DMS 273 (cell line): ENCODE measurements around the gene IFT27.
"Not testable (repeated sequence)": the region's sequence is repeated elsewhere in the genome, so short reads cannot be mapped to it uniquely, and the experiment has no call there.

Source experiments
- DNase-seq: peaks from one replicate; lab custom pipeline; 2025; ENCODE audit not compliant: unreplicated experiment; lab: John Stamatoyannopoulos, UW

IFT27 gene

DNA sequence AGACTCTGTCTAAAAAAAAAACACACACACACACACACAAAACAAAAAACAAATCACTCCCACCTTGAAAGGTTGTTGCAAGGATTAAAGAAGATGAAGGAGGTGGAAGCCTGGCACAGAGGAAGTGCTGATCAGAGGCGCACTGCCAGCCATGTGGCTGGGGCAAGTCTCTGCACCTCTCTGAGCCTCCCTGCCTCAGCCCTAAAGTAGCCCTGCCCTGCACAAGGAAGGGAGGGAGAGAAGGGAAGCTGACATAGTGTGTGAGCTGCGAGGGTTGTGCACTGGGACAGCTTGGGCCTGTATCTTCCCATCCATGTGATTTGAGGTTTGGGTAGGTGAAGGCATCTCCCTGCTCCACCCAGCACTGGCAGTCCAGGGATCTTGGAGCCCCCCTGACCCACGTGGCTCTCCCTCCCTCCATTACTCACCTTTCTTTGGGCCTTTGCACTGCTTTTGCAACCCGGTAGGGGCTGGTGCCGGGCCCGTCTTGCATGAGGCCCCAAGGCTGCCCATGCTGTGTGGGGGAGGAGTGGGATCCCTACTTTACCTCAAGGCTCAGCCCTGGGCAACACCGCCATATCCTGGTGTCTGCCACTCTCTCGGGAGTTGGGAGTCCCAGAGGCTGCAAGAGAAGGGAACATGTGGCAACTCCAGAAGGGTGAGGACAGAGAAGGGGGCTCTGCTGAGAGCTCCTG is 30.5 kb downstream of the IFT27 start:
- DNase-seq = no peak

GRCh38 chr22:36744791-36745190 is 31.1 kb downstream of the IFT27 start:
- DNase-seq = no peak

DNA sequence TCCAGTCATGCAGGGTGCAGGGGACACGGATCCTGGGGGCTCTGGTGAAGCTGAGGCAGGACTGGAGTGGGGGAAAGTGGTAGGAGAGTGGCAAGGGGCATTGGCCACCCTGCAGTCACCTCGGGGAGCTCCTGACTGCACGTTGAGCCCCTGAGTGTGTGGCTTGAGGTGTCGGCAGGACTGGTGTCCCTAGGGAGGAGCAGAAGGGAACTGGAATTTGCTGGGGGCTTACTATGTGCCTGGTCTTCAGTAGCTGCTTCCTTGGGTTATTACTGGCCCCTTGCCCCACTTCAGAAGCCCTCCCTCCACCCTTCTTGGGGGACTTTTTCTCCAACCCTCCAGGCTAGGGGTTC is 31.5 kb downstream of the IFT27 start:
- no peak for DNase-seq

- DNase-seq = no peak
Observed at GRCh38 chr22:36743591-36744412, 32.1 kb downstream of the IFT27 start.

DNA sequence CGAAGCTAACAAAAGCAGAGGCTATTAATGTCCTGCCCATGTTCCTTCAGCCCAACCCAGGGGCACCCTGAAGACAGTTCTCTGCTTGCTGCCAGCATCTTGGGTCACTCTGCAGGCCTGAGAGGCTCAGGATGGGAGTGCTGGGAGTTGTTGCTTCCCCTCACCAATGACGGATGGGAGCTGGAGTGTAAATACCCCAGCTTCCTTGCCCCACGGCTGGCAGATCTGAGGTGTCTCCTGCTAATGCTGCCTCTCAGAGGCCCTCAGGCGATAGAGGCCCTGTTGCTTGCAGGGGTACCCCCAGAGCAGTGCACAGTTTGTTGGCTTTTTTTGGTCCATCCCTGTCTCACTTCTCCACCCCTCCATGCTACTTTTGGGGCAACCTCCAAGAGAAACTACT is 32.9 kb downstream of the IFT27 start:
- DNase-seq = no peak

DNA sequence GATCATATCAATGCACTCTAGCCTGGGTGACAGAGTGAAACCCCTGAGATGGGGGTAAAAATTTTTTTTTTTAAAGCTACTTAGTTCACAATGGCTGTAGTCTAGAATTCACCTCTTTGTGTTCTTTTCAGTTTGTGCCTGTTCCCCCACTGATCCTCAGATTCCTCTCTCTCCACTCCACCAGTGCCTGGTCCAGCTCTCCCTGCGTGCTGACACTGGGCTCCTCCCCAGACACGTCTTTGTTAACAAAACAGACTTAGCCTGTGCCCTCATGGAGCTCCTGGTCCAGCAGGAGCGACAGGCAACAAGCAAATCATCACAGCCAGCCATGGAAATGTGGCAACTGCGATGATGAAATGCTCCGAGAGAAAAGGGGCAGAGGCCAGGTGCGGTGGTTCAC is 34.0 kb downstream of the IFT27 start:
- DNase-seq = no peak

- DNase-seq = peak; percentile 42
Observed at GRCh38 chr22:36741204-36741793, 34.6 kb downstream of the IFT27 start.

DNA sequence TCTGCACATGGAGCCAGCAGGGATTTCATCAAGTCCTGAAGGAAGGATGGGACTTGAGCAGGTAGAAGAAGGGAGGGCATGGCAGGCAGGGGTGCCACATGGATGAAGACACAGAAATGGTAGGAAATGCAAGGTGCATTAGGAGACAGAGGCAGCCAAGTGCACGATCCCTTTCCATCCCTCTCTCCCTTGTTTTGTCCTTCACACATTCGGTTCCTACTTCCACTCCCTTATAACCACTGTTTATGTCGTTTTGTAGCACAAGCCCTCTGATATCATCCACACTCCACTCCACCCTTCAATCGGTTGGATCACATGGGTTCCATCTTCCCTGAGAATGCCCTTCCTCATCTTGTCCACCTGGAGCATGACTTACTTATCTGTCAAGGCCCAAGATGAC is 35.2 kb downstream of the IFT27 start:
- DNase-seq = no peak

GRCh38 chr22:36739185-36739584 is 36.7 kb downstream of the IFT27 start:
- no peak for DNase-seq

- no peak for DNase-seq
Observed at GRCh38 chr22:36738416-36739020, 37.4 kb downstream of the IFT27 start.

- no peak for DNase-seq
Observed at GRCh38 chr22:36737776-36738175, 38.1 kb downstream of the IFT27 start.

DNA sequence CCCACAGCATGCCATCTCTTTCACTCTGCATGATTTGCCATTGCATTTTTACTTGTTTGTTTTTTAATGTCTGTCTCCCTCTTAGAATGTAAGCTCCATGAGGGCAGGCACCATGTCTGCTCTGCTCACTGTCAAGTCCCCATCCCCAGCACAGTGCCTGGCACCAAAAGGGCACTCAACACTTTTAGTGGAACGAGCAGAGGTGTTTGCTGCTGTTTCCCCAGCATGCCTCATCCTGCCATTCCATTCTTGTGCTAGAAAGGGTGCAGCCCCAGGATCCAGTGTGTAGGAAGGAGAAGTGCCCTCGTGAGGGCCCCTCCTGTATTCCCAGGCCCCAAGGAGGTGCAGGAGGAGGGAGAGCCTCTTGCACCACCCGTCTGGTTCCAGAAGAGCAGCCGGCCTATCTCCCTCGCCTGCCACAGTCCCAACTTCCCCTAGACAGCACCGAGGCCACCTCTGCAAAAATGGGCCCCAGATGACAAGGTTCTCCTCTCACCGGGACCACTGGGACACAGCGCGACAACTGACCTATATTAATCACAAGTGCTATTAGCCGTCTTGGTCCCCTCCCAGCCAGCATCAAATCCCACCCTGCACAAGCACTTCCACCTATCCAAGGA is 39.1 kb downstream of the IFT27 start:
- DNase-seq = no peak

- DNase-seq = no peak
Observed at GRCh38 chr22:36734171-36735058, 41.5 kb downstream of the IFT27 start.

- DNase-seq = no peak
Observed at GRCh38 chr22:36733271-36733670, 42.6 kb downstream of the IFT27 start.

- no peak for DNase-seq
Observed at GRCh38 chr22:36732609-36733008, 43.3 kb downstream of the IFT27 start.

GRCh38 chr22:36731916-36732315 is 44.0 kb downstream of the IFT27 start:
- DNase-seq = no peak

DNA sequence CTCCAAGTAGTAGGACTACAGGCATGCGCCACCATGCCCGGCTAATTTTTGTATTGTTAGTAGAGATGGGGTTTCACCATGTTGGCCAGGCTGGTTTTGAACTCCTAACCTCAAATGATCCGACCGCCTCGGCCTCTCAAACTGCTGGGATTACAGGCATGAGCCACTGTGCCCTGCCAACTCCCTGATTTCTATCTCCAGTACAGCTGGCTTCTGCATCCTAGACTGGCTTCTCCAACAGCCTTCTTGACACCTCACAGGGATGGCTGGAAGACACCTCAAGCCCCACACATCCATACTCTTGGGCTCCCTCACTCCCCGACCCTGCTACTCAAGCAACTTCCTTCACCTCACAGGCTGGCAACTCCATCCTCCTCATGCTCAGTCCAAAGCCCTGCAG is 44.6 kb downstream of the IFT27 start:
- DNase-seq = not testable (repeated sequence)

DNA sequence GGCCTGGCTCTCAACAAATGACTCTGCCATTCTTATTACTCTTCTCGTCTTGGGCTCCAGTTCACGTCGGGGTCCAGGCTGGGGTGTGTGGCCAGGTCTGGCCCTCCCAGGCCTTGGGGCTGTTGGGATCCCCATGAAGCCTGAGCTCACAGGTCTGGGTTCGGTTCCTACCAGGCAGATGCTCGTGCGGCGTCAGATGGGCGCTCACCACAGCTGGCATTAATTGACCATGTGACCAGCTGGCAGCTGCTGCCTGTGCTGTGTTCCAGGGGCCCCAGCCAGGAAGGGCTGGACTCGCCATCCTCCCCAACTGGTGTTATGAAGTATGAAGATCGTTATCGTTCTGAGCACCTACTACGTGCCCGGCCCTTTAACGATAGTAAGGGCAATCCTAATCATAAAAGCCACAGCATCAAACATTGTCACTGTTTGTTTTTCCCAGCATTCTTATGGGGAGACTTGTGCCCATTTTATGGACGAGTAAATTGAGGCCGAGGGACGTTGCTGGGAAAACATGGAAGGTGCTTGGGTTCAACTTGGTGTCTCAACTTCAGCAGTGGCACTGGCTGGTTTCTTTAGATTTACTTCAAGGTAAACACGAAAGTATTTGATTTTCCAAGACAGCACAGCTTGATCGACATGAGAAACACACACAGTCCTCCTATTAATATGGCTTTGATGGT is 45.6 kb downstream of the IFT27 start:
- peak; percentile 14 for DNase-seq

- DNase-seq = no peak
Observed at GRCh38 chr22:36729321-36729720, 46.6 kb downstream of the IFT27 start.

DNA sequence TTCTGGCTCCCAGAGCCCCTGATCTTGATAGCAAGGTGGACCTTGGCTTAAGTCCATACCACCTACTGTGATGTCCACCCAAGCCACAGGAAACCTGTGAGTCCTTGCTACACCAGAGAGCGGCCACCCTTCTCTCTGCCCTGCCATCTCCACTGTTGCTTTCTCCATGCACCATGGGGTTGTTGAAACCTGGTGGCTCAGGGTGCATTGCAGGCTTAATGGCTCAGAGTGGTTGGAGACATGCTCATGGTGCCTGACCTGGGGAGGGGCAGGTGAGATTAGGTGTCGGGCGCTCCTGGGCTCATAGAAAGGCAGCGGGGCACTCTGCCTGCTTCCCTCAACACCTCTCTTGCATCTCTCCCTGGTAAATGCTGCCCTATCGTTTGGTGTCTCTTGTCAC is 47.4 kb downstream of the IFT27 start:
- no peak for DNase-seq
